Fibroblast of villous mesenchyme (primary cell): ENCODE measurements around the gene SNX30. TPM values are rescaled to one million over a fixed set of nuclear protein-coding genes. Genes with fewer than 3 reads are reported as not detected.

ENCODE experiments used
- DNase-seq: peaks from one replicate; pipeline ENCODE4 v3.0.0-alpha.2; 2010; ENCODE audit warnings: low read depth
- H3K4me3 ChIP-seq: 2 replicates; pipeline ENCODE4 v1.5.1; 2011; ENCODE audit warnings: low read depth, mild to moderate bottlenecking, low read length
- CTCF ChIP-seq: IDR thresholded peaks from 2 replicates; pipeline ENCODE4 v1.5.1; 2012; ENCODE audit warnings: low read depth, mild to moderate bottlenecking, low read length; ENCODE audit not compliant: insufficient read depth
- total RNA-seq: library from RNA; depleted of rRNA; stranded (reverse); fragments of >200 nt; gene quantifications from 2 replicates; pipeline ENCODE4 v1.2.3, GENCODE V29; 2012

The SNX30 gene
- total RNA-seq, 1 donor = 27.6 TPM

GRCh38 chr9:112884101-112884500, 133.5 kb downstream of the SNX30 start:
- TF ChIP-seq CTCF = no peak
- no peak for DNase-seq
- H3K4me3 ChIP-seq = no peak overlapping the region

- DNase-seq = no peak
- H3K4me3 ChIP-seq = no peak overlapping the region
- no peak for TF ChIP-seq CTCF
Observed at GRCh38 chr9:112884721-112885120, 134.2 kb downstream of the SNX30 start.

GRCh38 chr9:112885324-112885723, 134.8 kb downstream of the SNX30 start:
- no peak for DNase-seq
- TF ChIP-seq CTCF = no peak
- H3K4me3 ChIP-seq = no peak overlapping the region

- no peak for TF ChIP-seq CTCF
- DNase-seq = no peak
- no peak overlapping the region for H3K4me3 ChIP-seq
Observed at GRCh38 chr9:112886351-112886750, 135.8 kb downstream of the SNX30 start.

- no peak for DNase-seq
- no peak overlapping the region for H3K4me3 ChIP-seq
- TF ChIP-seq CTCF = peak; percentile 36
Observed at GRCh38 chr9:112887381-112887780, 136.8 kb downstream of the SNX30 start.

GRCh38 chr9:112890106-112891081, 139.8 kb downstream of the SNX30 start, which contains the start of gene SLC46A2:
TSS of gene SLC46A2 (minus strand) at chr9:112890876. CDS start at chr9:112890681, 195 bp downstream.
- peak within 1 kb of the TSS; percentile 40 for H3K4me3 ChIP-seq
- DNase-seq = no peak
- no peak for TF ChIP-seq CTCF
